Astrocyte (in vitro differentiated cells and primary cell): ENCODE data around the gene CYP46A1. TPM values are rescaled to one million over a fixed set of nuclear protein-coding genes. Genes with fewer than 3 reads are reported as not detected.
"Not testable (repeated sequence)": the region's sequence is repeated elsewhere in the genome, so short reads cannot be mapped to it uniquely, and the experiment has no call there.

Experiments
- DNase-seq: peaks from one replicate; pipeline ENCODE4 v3.0.0-alpha.2; 2010; ENCODE audit warnings: low read depth
- FAIRE-seq: peaks from 2 replicates; lab custom pipeline; 2011; peaks lifted over from hg19 to GRCh38; lab: Jason Lieb, UNC
- H2AFZ ChIP-seq: 2 replicates; pipeline ENCODE4 v1.6.0; 2012; ENCODE audit warnings: low read depth, low read length, inconsistent platforms
- H3K27ac ChIP-seq: 2 replicates; pipeline ENCODE4 v1.5.1; 2011; ENCODE audit warnings: low read depth, low read length, inconsistent platforms
- H3K27me3 ChIP-seq: 2 replicates; pipeline ENCODE4 v1.6.0; 2011; ENCODE audit warnings: low read length, inconsistent platforms; ENCODE audit not compliant: insufficient read depth
- H3K36me3 ChIP-seq: 2 replicates; pipeline ENCODE4 v1.5.1; 2011; ENCODE audit warnings: low read length, inconsistent platforms; ENCODE audit not compliant: insufficient read depth
- H3K4me1 ChIP-seq: 2 replicates; pipeline ENCODE4 v1.5.1; 2011; ENCODE audit warnings: low read length, inconsistent platforms; ENCODE audit not compliant: insufficient read depth
- H3K4me2 ChIP-seq: 2 replicates; pipeline ENCODE4 v1.6.0; 2012; ENCODE audit warnings: low read length, inconsistent platforms
- H3K4me3 ChIP-seq: 2 replicates; pipeline ENCODE4 v1.5.1; 2011; ENCODE audit warnings: low read depth, mild to moderate bottlenecking, low read length, inconsistent platforms; ENCODE audit not compliant: insufficient read depth
- H3K79me2 ChIP-seq: 2 replicates; pipeline ENCODE4 v1.6.0; 2012; ENCODE audit warnings: mild to moderate bottlenecking, low read length, inconsistent platforms; ENCODE audit not compliant: insufficient read depth
- H3K9ac ChIP-seq: 2 replicates; pipeline ENCODE4 v1.6.0; 2012; ENCODE audit warnings: mild to moderate bottlenecking, low read length, inconsistent platforms
- H3K9me3 ChIP-seq: 2 replicates; pipeline ENCODE4 v1.5.1; 2012; ENCODE audit warnings: low read depth, mild to moderate bottlenecking, low read length, inconsistent platforms; ENCODE audit not compliant: insufficient read depth
- H4K20me1 ChIP-seq: 2 replicates; pipeline ENCODE4 v1.6.0; 2012; ENCODE audit warnings: low read length, inconsistent platforms; ENCODE audit not compliant: insufficient read depth
- H3K27ac Mint-ChIP-seq: one replicate; pipeline ENCODE4 v1.8.0; 2021; ENCODE audit warnings: mild to moderate bottlenecking, mixed read lengths; ENCODE audit not compliant: unreplicated experiment
- H3K27me3 Mint-ChIP-seq: one replicate; pipeline ENCODE4 v1.8.0; 2021; ENCODE audit warnings: low read depth, mixed read lengths; ENCODE audit not compliant: unreplicated experiment
- H3K36me3 Mint-ChIP-seq: one replicate; pipeline ENCODE4 v1.8.0; 2021; ENCODE audit warnings: low read depth, mixed read lengths; ENCODE audit not compliant: unreplicated experiment
- H3K4me1 Mint-ChIP-seq: one replicate; pipeline ENCODE4 v1.8.0; 2021; ENCODE audit warnings: low read depth, mixed read lengths; ENCODE audit not compliant: unreplicated experiment
- H3K4me3 Mint-ChIP-seq: one replicate; pipeline ENCODE4 v1.8.0; 2021; ENCODE audit warnings: mild to moderate bottlenecking, moderate library complexity, mixed read lengths; ENCODE audit not compliant: unreplicated experiment
- H3K9me3 Mint-ChIP-seq: one replicate; pipeline ENCODE4 v1.8.0; 2021; ENCODE audit warnings: mild to moderate bottlenecking, mixed read lengths; ENCODE audit not compliant: unreplicated experiment
- CTCF ChIP-seq: IDR thresholded peaks from 2 replicates; pipeline ENCODE4 v1.5.1; 2011; ENCODE audit warnings: low read depth, mild to moderate bottlenecking, inconsistent platforms, low read length, moderate library complexity; ENCODE audit not compliant: insufficient read depth
- EZH2 ChIP-seq: IDR thresholded peaks from 2 replicates; pipeline ENCODE4 v1.6.1; 2012; ENCODE audit warnings: mild to moderate bottlenecking, low read length, inconsistent platforms; ENCODE audit not compliant: insufficient read depth
- total RNA-seq: library from RNA; stranded (reverse); gene quantifications from 2 replicates; pipeline ENCODE4 v1.2.1, GENCODE V29; 2021

CYP46A1 gene
- total RNA-seq, 1 donor from 2014 or later: 0.52 TPM

GRCh38 chr14:99660006-99660566 is 24.0 kb upstream of the CYP46A1 start:
- peaks cover 3% of the 10 kb centered on the region for H3K36me3 Mint-ChIP-seq
- Histone ChIP-seq H3K4me1 (peaks cover 10% of the 10 kb centered on the region), H3K27ac (no peak overlapping the region), H3K9ac (no peak overlapping the region), H3K4me3 (no peak overlapping the region), H4K20me1 (no peaks in the 10 kb centered on the region), H3K79me2 (no peaks in the 10 kb centered on the region), H3K4me2 (no peak overlapping the region), H3K27me3 (peaks cover 3% of the 10 kb centered on the region), H2AFZ (peak overlapping the region; percentile 11), H3K9me3 (no peaks in the 10 kb centered on the region), H3K36me3 (no peaks in the 10 kb centered on the region)
- TF ChIP-seq CTCF (no peak), EZH2 (no peak)
- peaks cover 13% of the 10 kb centered on the region for H3K4me1 Mint-ChIP-seq
- H3K27me3 Mint-ChIP-seq: peaks cover 34% of the 10 kb centered on the region
- FAIRE-seq (no peak), DNase-seq (no peak)
- no peak overlapping the region for H3K4me3 Mint-ChIP-seq
- H3K9me3 Mint-ChIP-seq: no peaks in the 10 kb centered on the region
- H3K27ac Mint-ChIP-seq: no peak overlapping the region

GRCh38 chr14:99660794-99661193 is 23.3 kb upstream of the CYP46A1 start:
- H2AFZ ChIP-seq: peak overlapping the region; percentile 11
- peaks cover 3% of the 10 kb centered on the region for H3K36me3 Mint-ChIP-seq
- peaks cover 3% of the 10 kb centered on the region for H3K27me3 ChIP-seq
- peaks cover 34% of the 10 kb centered on the region for H3K27me3 Mint-ChIP-seq
- H3K9me3 Mint-ChIP-seq: no peaks in the 10 kb centered on the region
- no peak for FAIRE-seq
- no peaks in the 10 kb centered on the region for H3K36me3 ChIP-seq
- H3K79me2 ChIP-seq: no peaks in the 10 kb centered on the region
- TF ChIP-seq CTCF (no peak), EZH2 (no peak)
- no peak overlapping the region for H3K4me3 ChIP-seq
- H3K27ac Mint-ChIP-seq: no peak overlapping the region
- H3K4me1 Mint-ChIP-seq: peaks cover 13% of the 10 kb centered on the region
- H3K4me2 ChIP-seq: peak overlapping the region; percentile 25
- H4K20me1 ChIP-seq: no peaks in the 10 kb centered on the region
- H3K4me3 Mint-ChIP-seq: no peak overlapping the region
- no peak overlapping the region for H3K27ac ChIP-seq
- peaks cover 10% of the 10 kb centered on the region for H3K4me1 ChIP-seq
- H3K9ac ChIP-seq: no peak overlapping the region
- H3K9me3 ChIP-seq: no peaks in the 10 kb centered on the region
- no peak for DNase-seq

GRCh38 chr14:99661206-99661605 is 22.9 kb upstream of the CYP46A1 start:
- H3K36me3 Mint-ChIP-seq, FAIRE-seq, DNase-seq, H3K27ac Mint-ChIP-seq, H3K9ac ChIP-seq, H4K20me1 ChIP-seq, H2AFZ ChIP-seq, H3K27ac ChIP-seq, H3K4me3 Mint-ChIP-seq, H3K9me3 Mint-ChIP-seq, H3K9me3 ChIP-seq, H3K36me3 ChIP-seq, H3K4me3 ChIP-seq, H3K27me3 ChIP-seq, H3K79me2 ChIP-seq: not testable (repeated sequence)
- H3K27me3 Mint-ChIP-seq: peaks cover 34% of the 10 kb centered on the region
- H3K4me2 ChIP-seq: peak overlapping the region; percentile 25
- H3K4me1 ChIP-seq: peaks cover 10% of the 10 kb centered on the region
- peaks cover 13% of the 10 kb centered on the region for H3K4me1 Mint-ChIP-seq
